Smooth muscle cell of the brain vasculature (primary cell): Measurements from ENCODE around the gene LAMA1.

Source experiments
- DNase-seq: peaks from one replicate; pipeline ENCODE4 v3.0.0-alpha.2; 2012; ENCODE audit warnings: low read depth, low spot score

Gene LAMA1

GRCh38 chr18:7105268-7105667 lies 12.3 kb downstream of the LAMA1 start:
- no peak for DNase-seq

DNA sequence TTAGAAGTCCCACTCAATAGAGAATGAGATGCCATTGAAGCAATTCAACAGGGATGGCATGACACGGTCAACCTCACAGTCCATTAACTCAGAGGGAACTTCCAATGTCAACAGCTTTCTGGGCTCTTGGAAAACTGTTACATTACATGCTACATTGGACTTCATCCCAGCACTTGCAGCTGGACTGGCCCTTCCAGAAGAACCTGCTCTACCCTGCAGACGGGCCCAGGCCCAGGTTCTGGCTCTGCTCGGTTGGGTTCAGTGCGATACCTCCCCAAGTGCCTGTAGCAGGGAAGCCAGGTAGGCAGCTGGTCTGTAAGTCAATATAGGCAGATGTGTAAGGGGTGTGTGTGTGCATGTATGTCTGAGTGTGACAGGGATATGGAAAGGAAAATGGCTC lies 12.9 kb downstream of the LAMA1 start:
- no peak for DNase-seq

GRCh38 chr18:7102131-7102530 lies 15.5 kb downstream of the LAMA1 start:
- no peak for DNase-seq

- no peak for DNase-seq
Measured at GRCh38 chr18:7096838-7097237, 20.8 kb downstream of the LAMA1 start.

DNA sequence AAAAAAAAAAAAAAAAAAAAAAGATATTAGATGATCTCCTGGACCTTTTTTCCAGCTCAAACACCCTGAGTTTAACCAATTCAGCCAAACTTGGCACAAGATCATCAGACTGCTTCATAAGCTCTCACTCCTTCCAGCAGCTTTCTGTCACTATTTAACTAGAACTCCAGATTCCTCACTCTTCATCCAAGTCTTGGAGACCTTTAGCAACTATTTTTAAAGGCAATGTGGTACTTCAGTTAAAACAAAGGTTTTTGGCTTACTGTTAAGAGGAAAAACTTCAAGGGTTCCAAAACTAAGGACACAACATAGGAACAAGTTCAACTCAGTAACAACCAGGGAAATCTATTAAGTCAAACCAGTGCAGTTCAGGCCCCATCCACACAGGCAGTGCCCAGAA lies 23.2 kb downstream of the LAMA1 start:
- DNase-seq, result no peak

- DNase-seq, result no peak
Measured at GRCh38 chr18:7090771-7091170, 26.8 kb downstream of the LAMA1 start.

GRCh38 chr18:7089369-7089768 lies 28.2 kb downstream of the LAMA1 start:
- DNase-seq, result no peak

DNA sequence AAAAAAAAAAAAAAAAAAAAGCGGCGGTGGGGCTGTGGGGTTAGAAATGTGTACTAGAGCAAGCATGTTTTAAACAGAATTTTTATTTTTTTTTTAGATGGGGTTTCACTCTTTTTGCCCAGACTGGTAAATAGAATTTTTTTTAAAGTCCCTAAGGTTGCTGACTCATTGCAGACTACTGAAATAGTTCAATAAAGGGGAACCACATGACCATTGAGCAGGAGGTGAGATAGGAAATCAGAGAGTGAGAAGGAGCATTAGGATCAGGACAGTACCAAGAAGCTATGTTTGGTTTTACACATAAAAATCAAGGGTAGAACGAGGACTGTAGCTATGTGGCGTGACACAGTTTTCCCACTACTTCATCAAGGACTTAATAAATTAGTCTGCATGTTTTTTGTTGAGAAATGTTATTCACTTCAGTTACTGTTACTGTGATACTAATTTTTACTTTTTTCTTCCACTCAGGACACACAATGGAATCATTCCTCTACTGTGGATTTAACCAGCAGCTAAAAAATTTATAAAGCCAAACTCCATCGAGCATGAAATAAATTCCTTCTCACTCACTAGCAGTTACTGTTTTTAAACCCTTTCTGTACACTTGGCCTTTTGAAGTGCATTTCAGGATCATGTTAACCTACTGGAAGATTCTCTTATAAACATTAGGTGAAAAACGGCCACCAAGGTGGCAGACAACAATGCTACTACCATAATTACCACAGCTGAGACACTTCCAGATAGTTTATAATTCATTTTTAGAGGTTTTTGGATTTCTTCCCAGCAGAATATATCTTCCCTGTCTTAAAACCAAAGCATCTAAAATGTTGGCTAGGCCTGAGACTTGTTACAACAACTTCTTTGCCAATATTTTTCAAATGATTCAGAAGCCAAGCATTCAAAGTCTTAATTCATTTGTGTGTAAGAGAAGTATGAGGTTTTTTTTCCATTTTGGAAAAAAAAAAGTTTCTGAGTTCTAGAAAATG lies 33.2 kb downstream of the LAMA1 start:
- DNase-seq, result peak; percentile 9

DNA sequence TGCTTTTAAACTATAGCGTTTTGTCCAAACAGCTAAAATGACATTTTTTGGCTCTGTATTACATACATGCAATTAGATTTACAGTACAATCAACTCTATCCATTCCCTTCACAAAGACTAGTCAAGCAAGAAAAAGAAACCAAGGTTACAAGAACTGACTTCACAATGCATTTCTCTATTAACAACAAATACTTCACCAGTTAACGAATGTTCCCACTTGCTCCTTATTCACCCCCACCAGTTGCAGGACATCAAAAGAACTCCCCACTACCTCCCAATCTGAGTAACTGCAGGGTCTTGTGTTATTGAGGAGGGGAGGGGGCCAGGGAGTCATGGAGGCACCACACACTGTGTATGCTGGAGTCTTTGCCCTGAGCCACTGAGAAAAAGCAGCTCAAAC lies 34.9 kb downstream of the LAMA1 start:
- no peak for DNase-seq

DNA sequence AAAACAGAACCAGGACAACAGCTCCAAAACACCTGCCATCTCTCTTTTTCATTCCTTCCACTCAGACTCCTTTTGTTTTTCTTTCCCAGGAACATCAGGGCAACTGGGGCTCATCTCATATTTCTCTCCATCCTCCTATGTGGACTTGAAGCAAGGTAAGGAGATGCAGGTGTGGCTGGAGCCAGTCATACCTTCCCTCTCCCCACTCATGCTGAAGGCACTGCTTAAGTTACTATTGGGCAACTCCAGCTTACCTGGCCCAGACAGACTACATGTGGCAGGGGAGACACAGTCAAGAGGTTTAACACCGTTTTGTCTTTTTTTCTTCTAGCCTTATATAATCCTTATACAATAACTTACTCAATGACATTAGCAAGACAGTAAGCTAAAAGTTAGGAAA lies 38.4 kb downstream of the LAMA1 start:
- no peak for DNase-seq

GRCh38 chr18:7072593-7072992 lies 45.0 kb downstream of the LAMA1 start:
- no peak for DNase-seq

GRCh38 chr18:7071600-7071999 lies 46.0 kb downstream of the LAMA1 start:
- no peak for DNase-seq

DNA sequence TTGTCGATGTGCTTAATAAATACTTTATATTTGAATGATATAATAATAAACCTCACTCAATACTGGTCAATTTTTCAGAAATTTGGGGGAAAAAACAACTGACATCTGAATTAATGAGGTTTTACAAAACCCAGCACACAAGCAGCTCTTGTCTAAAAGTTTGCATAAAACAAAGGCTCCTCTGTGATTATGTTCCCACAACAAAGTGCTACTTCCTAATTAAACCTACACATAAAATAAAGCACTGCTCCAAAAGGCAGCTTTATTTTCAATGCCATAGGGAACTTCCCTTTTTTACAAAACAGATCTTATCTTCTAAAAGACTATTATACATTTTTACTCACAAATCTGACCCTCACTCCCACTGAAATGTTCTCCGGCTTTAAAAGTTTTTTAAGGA lies 47.1 kb downstream of the LAMA1 start:
- DNase-seq, result no peak

GRCh38 chr18:7068871-7069590 lies 48.6 kb downstream of the LAMA1 start:
- DNase-seq, result no peak

- no peak for DNase-seq
Measured at GRCh38 chr18:7066965-7067555, 50.5 kb downstream of the LAMA1 start.

- no peak for DNase-seq
Measured at GRCh38 chr18:7065736-7066135, 51.9 kb downstream of the LAMA1 start.

DNA sequence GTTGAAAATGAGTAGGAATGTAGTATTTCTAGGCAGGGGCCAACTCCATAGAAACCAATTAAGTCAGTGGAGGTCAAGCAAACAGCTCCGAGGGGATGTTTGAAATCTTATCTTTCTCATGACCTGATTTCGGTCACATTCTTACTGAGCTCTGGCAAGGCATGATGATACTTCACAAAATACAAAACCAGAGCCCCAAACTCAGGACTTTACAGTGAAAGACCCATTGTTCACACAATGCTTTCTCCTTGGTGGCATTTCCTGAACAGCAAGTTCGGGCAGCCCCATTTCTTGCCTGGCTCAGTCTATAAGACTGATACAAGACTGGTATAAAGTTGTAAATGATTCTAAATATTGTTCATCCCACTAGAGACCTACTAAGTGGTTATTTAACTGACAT lies 53.3 kb downstream of the LAMA1 start:
- no peak for DNase-seq

GRCh38 chr18:7062811-7063210 lies 54.8 kb downstream of the LAMA1 start:
- DNase-seq, result no peak

- no peak for DNase-seq
Measured at GRCh38 chr18:7062236-7062635, 55.4 kb downstream of the LAMA1 start.

GRCh38 chr18:7059276-7059675 lies 58.3 kb downstream of the LAMA1 start:
- no peak for DNase-seq

DNA sequence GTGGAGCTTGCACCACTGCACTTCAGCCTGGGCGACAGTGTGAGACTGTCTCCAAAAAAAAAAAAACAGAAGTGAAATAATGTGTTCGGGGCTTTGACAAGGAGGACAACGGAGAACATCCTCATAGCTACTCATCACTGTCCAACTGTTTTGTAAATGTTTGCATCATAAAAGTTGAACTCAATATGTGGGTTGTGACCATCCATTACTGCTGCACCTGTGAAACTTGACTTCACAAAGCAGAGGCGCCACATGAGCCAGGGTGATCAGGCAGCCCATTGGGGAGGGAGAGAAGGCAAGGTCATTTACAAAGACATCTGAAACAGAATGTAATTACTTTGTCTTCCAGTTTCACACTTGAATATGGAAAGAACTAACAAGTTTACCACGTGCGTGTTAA lies 61.6 kb downstream of the LAMA1 start:
- DNase-seq, result no peak

DNA sequence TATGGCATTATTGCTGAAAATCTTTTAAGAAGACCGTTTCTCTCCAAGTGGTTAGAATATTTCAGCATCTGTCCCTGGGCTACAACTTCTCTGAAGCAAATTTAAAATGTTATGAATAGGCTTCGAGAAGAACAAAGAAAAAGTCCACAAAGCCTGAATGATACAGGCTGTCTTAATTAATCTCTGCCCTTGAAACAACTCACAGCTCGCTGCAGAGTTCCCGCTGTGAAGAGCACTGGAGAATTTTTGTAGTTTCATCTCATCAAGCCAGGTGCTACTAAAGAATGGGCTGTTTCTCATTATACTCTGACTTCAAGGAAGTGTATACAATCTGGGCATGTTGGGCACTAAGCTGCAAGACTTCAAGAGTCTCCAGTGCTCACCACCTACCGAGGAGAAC lies 67.6 kb downstream of the LAMA1 start:
- DNase-seq, result no peak

DNA sequence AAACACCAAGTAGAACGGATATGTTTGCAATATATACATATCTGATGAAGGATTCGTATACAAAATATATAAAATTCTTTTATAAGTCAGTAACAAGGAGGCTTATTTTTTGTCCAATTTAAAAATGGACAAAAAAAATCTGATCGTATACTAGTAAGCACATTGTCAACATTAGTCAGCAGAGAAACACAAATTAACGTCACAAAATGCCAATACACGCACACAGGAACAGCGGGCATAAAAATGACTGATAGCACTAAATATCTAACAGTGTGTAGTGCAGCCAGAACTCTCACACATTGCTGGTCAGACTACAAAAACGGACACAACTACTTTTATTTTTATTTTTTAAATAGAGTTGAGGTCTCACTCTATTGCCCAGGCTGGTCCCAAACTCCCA lies 69.5 kb downstream of the LAMA1 start:
- DNase-seq, result no peak
